Endodermal cell (in vitro differentiated cells): ENCODE measurements around the gene YPEL1. TPM values are rescaled to one million over a fixed set of nuclear protein-coding genes. Genes with fewer than 3 reads are reported as not detected.
A peak's percentile ranks its signal among the peaks of the same experiment; 100 is the strongest.

Experiments used
- DNase-seq: peaks from one replicate; pipeline ENCODE4 v3.0.0-alpha.2; 2017
- H3K27ac ChIP-seq: 2 replicates; pipeline ENCODE4 v1.5.1; 2013; ENCODE audit warnings: mild to moderate bottlenecking, low read depth, low read length, moderate library complexity
- H3K27me3 ChIP-seq: 2 replicates; pipeline ENCODE4 v1.6.1; 2013; ENCODE audit warnings: mild to moderate bottlenecking, low read length, moderate library complexity; ENCODE audit not compliant: insufficient read depth, control insufficient read depth, poor library complexity, severe bottlenecking
- H3K36me3 ChIP-seq: 2 replicates; pipeline ENCODE4 v1.7.0; 2013; ENCODE audit warnings: mild to moderate bottlenecking, low read length, moderate library complexity; ENCODE audit not compliant: control insufficient read depth, insufficient read depth
- H3K4me1 ChIP-seq: one replicate; pipeline ENCODE4 v1.7.0; 2013; ENCODE audit warnings: low read length; ENCODE audit not compliant: control insufficient read depth, insufficient read depth
- H3K4me3 ChIP-seq: 2 replicates; pipeline ENCODE4 v1.5.1; 2013; ENCODE audit warnings: mild to moderate bottlenecking, low read length, moderate library complexity
- H3K9ac ChIP-seq: 2 replicates; pipeline ENCODE4 v1.6.1; 2013; ENCODE audit warnings: mild to moderate bottlenecking, low read length, moderate library complexity; ENCODE audit not compliant: poor library complexity, severe bottlenecking; ENCODE audit errors: extremely low read depth
- H3K9me3 ChIP-seq: 2 replicates; pipeline ENCODE4 v1.6.1; 2013; ENCODE audit warnings: mild to moderate bottlenecking, low read length, moderate library complexity; ENCODE audit not compliant: control insufficient read depth
- H3K27ac Mint-ChIP-seq: 2 replicates; pipeline ENCODE4 v1.8.0; 2020; ENCODE audit warnings: mixed read lengths
- H3K27me3 Mint-ChIP-seq: 2 replicates; pipeline ENCODE4 v1.8.0; 2021; ENCODE audit warnings: mild to moderate bottlenecking, mixed read lengths; ENCODE audit not compliant: insufficient read depth
- H3K36me3 Mint-ChIP-seq: 2 replicates; pipeline ENCODE4 v1.8.0; 2020; ENCODE audit warnings: low read depth, mixed read lengths
- H3K4me1 Mint-ChIP-seq: 2 replicates; pipeline ENCODE4 v1.8.0; 2020; ENCODE audit warnings: mixed read lengths
- H3K4me3 Mint-ChIP-seq: 2 replicates; pipeline ENCODE4 v1.8.0; 2020; ENCODE audit warnings: mild to moderate bottlenecking, moderate library complexity, mixed read lengths
- H3K9me3 Mint-ChIP-seq: 2 replicates; pipeline ENCODE4 v1.8.0; 2020; ENCODE audit warnings: mild to moderate bottlenecking, mixed read lengths
- CTCF ChIP-seq: fragments of 200-600 bp; sonication (generic); conservative IDR thresholded peaks from 2 replicates; pipeline ENCODE4 v1.5.0; 2021; ENCODE audit warnings: antibody characterized with exemption, mild to moderate bottlenecking
- WGBS, 2 experiments: methylation state at CpG; one replicate each; pipeline versions ENCODE4 v1.1.5 to v1.1.7; 2013; ENCODE audit warnings: missing lambda C conversion rate in 2 of 2, mixed read lengths in 1 of 2; ENCODE audit not compliant: insufficient coverage in 1 of 2, insufficient read length in 1 of 2; 5-methylcytosine and 5-hydroxymethylcytosine counted together
- total RNA-seq, 2 donors: library from RNA; stranded (reverse); fragmentation: NEBNext Ultra II Directional in 1 of 2; extraction: Animal tissue kit (Norgen Biotek cat#: 25700) in 1 of 2; gene quantifications; 2 replicates in 1 of 2; 3 replicates in 1 of 2; pipeline ENCODE4 v1.2.1, GENCODE V29; 2021

The YPEL1 gene
- total RNA-seq, 2 donors from 2014 or later, result 13.4 to 23.4 TPM

GRCh38 chr22:21665047-21665851 lies 70.3 kb downstream of the YPEL1 start:
- no peak for DNase-seq
- no peaks in the 10 kb centered on the region for H3K9me3 Mint-ChIP-seq

GRCh38 chr22:21663738-21664137 lies 71.9 kb downstream of the YPEL1 start:
- no peak overlapping the region for H3K4me3 Mint-ChIP-seq
- H3K27ac ChIP-seq, result no peak overlapping the region
- no peak overlapping the region for H3K27ac Mint-ChIP-seq
- no peaks in the 10 kb centered on the region for H3K4me1 ChIP-seq
- no peak for DNase-seq
- H3K9me3 ChIP-seq, result no peaks in the 10 kb centered on the region
- 85 to 92% methylated on average over 2 of the region's 2 CpGs for WGBS, 2 experiments
- H3K27me3 ChIP-seq, result peaks cover 13% of the 10 kb centered on the region
- no peaks in the 10 kb centered on the region for H3K9me3 Mint-ChIP-seq
- H3K36me3 Mint-ChIP-seq, result peaks cover 3% of the 10 kb centered on the region
- no peak overlapping the region for H3K4me3 ChIP-seq
- no peak for TF ChIP-seq CTCF
- H3K36me3 ChIP-seq, result no peaks in the 10 kb centered on the region
- peaks cover 35% of the 10 kb centered on the region for H3K27me3 Mint-ChIP-seq
- no peak overlapping the region for H3K9ac ChIP-seq
- peaks cover 3% of the 10 kb centered on the region for H3K4me1 Mint-ChIP-seq

More at GRCh38 chr22:21665047-21665851, 70.3 kb downstream of the YPEL1 start:
- Histone ChIP-seq H3K4me1 (no peaks in the 10 kb centered on the region), H3K36me3 (peaks cover 3% of the 10 kb centered on the region), H3K9me3 (no peaks in the 10 kb centered on the region), H3K9ac (peak overlapping the region; percentile 76), H3K27ac (no peak overlapping the region), H3K4me3 (peak overlapping the region; percentile 84), H3K27me3 (peaks cover 13% of the 10 kb centered on the region)
- TF ChIP-seq CTCF, result no peak
- H3K4me1 Mint-ChIP-seq, result peaks cover 3% of the 10 kb centered on the region
- peaks cover 5% of the 10 kb centered on the region for H3K36me3 Mint-ChIP-seq
- 74 to 78% methylated on average over 19 to 26 of the region's 26 CpGs for WGBS, 2 experiments
- H3K4me3 Mint-ChIP-seq, result peak overlapping the region; percentile 97
- H3K27me3 Mint-ChIP-seq, result peaks cover 34% of the 10 kb centered on the region
- peak overlapping the region; percentile 99 for H3K27ac Mint-ChIP-seq

- H3K27ac Mint-ChIP-seq, result no peak overlapping the region
- no peaks in the 10 kb centered on the region for H3K36me3 Mint-ChIP-seq
- no peaks in the 10 kb centered on the region for H3K4me1 ChIP-seq
- TF ChIP-seq CTCF, result no peak
- no peak overlapping the region for H3K4me3 Mint-ChIP-seq
- no peaks in the 10 kb centered on the region for H3K9me3 Mint-ChIP-seq
- 92 to 95% methylated on average over 4 to 5 of the region's 5 CpGs for WGBS, 2 experiments
- H3K9ac ChIP-seq, result no peak overlapping the region
- H3K9me3 ChIP-seq, result no peaks in the 10 kb centered on the region
- H3K27me3 ChIP-seq, result peaks cover 13% of the 10 kb centered on the region
- H3K36me3 ChIP-seq, result no peaks in the 10 kb centered on the region
- H3K4me3 ChIP-seq, result no peak overlapping the region
- no peak overlapping the region for H3K27ac ChIP-seq
- peaks cover 37% of the 10 kb centered on the region for H3K27me3 Mint-ChIP-seq
- DNase-seq, result no peak
- peaks cover 4% of the 10 kb centered on the region for H3K4me1 Mint-ChIP-seq
Observed at GRCh38 chr22:21661991-21662390, 73.6 kb downstream of the YPEL1 start.
